Immature natural killer cell (primary cell): ENCODE measurements around the gene FAM171A1. TPM values are rescaled to one million over a fixed set of nuclear protein-coding genes. Genes with fewer than 3 reads are reported as not detected.

ENCODE experiments used
- DNase-seq, 3 donors: peaks; one replicate each; pipeline ENCODE4 v3.0.0; 2022; ENCODE audit warnings: mixed read lengths in 1 of 3
- H3K27ac Mint-ChIP-seq, 6 donors: one replicate each; pipeline ENCODE4 v1.8.0; 2020; ENCODE audit warnings: mixed read lengths in 6 of 6, mild to moderate bottlenecking in 5 of 6, inconsistent platforms in 4 of 6, moderate library complexity in 3 of 6
- H3K27me3 Mint-ChIP-seq, 3 donors: one replicate each; pipeline ENCODE4 v1.8.0; 2020 to 2021; ENCODE audit warnings: low read depth in 3 of 3, mild to moderate bottlenecking in 3 of 3, mixed read lengths in 3 of 3, moderate library complexity in 3 of 3, inconsistent platforms in 1 of 3
- H3K36me3 Mint-ChIP-seq, 3 donors: one replicate each; pipeline ENCODE4 v1.8.0; 2020; ENCODE audit warnings: mixed read lengths in 3 of 3, inconsistent platforms in 2 of 3, mild to moderate bottlenecking in 2 of 3
- H3K4me1 Mint-ChIP-seq, 2 donors: one replicate each; pipeline ENCODE4 v1.8.0; 2020; ENCODE audit warnings: inconsistent platforms in 2 of 2, mild to moderate bottlenecking in 2 of 2, mixed read lengths in 2 of 2, moderate library complexity in 1 of 2
- H3K4me3 Mint-ChIP-seq, 5 donors: one replicate each; pipeline ENCODE4 v1.8.0; 2020; ENCODE audit warnings: mild to moderate bottlenecking in 5 of 5, mixed read lengths in 5 of 5, inconsistent platforms in 3 of 5, moderate library complexity in 3 of 5
- H3K9me3 Mint-ChIP-seq, 6 donors: one replicate each; pipeline ENCODE4 v1.8.0; 2020; ENCODE audit warnings: mild to moderate bottlenecking in 6 of 6, mixed read lengths in 6 of 6, inconsistent platforms in 4 of 6, moderate library complexity in 3 of 6
- polyA plus RNA-seq, 3 donors: library from polyadenylated mRNA; unstranded; fragments of 300-500 nt; fragmentation: Illumina TruSeq; gene quantifications; one replicate each; pipeline ENCODE4 v1.2.3, GENCODE V29; 2021

The FAM171A1 gene
- polyA plus RNA-seq, 3 donors from 2014 or later, result 0.62 to 2.4 (median 1.1) TPM

DNA sequence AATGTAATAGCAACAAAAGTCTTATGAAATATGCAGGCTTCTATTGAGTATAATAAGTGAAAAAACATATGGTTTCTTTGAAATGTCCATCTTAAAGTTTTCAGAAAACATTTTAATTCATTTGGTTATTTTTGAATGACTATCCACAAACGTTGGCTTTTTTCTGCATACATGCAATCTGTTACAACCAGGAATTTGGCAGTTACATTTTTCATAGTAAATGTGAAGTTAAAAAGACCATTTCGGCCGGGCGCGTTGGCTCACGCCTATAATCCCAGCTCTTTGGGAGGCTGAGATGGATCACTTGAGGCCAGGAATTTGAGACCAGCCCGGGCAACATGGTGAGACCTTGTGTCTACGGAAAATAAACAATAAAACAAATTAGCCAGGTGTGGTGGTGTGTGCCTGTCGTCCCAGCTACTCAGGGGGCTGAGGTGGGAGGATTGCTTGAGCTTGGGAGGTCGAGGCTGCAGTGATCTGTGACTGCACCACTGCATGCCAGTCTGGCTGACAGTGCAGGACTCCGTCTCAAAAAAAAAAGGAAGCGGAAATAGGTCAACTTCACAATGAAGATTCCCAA lies 128.7 kb downstream of the FAM171A1 start:
- no peaks in the 10 kb centered on the region for H3K9me3 Mint-ChIP-seq
- no peaks in the 10 kb centered on the region for H3K27me3 Mint-ChIP-seq
- H3K4me3 Mint-ChIP-seq, result no peak overlapping the region
- no peaks in the 10 kb centered on the region for H3K36me3 Mint-ChIP-seq
- no peak for DNase-seq
- H3K4me1 Mint-ChIP-seq, result no peaks in the 10 kb centered on the region
- no peak overlapping the region for H3K27ac Mint-ChIP-seq

DNA sequence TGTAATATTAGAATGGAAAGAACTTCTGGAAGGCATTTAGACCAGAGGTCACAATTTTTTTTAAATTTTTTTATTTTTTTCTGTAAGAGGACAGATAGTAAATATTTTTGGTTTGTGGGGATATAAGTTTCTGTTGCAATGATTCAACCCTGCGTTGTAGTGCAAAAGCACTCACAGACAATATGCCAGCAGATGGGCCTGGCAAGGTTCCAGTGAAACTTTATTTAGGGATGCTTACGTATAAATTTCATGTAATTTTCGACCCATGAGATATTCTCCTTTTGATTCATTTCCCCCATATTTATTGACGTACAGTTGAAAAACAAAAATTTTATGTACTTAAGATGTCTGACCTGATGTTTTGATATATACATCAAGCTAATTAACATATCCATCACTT lies 129.8 kb downstream of the FAM171A1 start:
- Mint-ChIP-seq H3K27me3 (no peaks in the 10 kb centered on the region), H3K4me1 (no peaks in the 10 kb centered on the region), H3K36me3 (no peaks in the 10 kb centered on the region), H3K9me3 (no peaks in the 10 kb centered on the region), H3K27ac (no peak overlapping the region), H3K4me3 (no peak overlapping the region)
- DNase-seq, result no peak

DNA sequence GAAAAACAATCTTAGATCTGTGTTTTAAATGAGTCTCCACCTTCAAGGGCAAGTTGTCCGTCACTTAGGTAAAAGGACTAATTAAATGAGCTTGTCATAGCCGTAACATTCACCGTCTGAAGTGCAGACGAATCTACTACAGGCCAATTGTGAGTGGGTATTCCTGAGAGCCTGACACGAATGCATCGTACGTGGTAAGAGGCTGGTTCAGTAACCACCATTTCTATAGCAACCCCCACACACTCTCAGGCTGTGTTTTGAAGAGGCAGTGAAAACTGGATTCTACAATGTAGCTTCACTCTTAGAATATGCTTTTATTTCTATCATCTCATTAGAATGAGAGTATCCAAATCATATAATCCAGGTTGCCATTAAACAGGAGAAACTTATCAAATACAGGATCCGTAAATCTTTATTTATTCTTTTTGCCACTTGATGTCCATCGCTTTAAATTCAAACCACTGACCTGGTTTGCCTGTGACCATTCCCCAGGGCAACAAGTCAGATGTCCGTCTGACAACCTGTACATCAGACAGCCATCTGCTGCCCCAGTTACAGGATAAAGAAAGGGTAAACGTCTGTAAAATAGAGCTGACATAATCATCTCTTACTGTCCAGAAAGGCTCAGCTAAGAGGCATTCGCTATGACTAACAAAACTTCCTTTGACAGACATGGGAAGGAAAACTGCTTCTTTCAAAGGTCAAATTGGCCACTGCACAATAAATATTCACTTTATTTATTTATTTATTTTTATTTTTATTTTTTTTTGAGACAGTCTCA lies 132.3 kb downstream of the FAM171A1 start:
- no peak for DNase-seq
- Mint-ChIP-seq H3K4me1 (no peaks in the 10 kb centered on the region), H3K36me3 (peaks cover 0 to 5% (median 0%) of the 10 kb centered on the region in 3 donors), H3K27me3 (peaks cover 0 to 2% (median 0%) of the 10 kb centered on the region in 3 donors), H3K4me3 (no peak overlapping the region), H3K9me3 (no peaks in the 10 kb centered on the region), H3K27ac (no peak overlapping the region)

DNA sequence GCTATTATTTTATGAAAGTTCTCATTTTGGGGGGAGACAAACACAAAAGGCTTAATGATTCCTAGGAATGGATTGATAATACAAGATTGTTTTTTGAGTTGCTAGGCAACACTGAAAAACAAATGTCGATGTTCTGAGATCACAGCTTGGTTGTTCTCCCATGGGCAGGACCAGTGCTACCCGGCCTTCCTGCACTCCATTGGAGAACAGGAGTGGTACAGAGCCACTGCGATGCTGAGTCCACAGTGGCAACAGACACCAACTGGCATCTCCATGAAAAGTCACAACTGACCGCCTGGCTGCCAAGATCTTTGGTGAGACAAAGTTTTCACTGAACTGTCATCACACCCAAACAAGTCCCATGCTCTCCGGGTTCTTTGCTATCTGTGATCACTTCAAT lies 133.7 kb downstream of the FAM171A1 start:
- no peak overlapping the region for H3K4me3 Mint-ChIP-seq
- H3K4me1 Mint-ChIP-seq, result no peaks in the 10 kb centered on the region
- no peaks in the 10 kb centered on the region for H3K9me3 Mint-ChIP-seq
- peaks cover 0 to 2% (median 0%) of the 10 kb centered on the region in 3 donors for H3K27me3 Mint-ChIP-seq
- no peak for DNase-seq
- peaks cover 0 to 5% (median 0%) of the 10 kb centered on the region in 3 donors for H3K36me3 Mint-ChIP-seq
- no peak overlapping the region for H3K27ac Mint-ChIP-seq

DNA sequence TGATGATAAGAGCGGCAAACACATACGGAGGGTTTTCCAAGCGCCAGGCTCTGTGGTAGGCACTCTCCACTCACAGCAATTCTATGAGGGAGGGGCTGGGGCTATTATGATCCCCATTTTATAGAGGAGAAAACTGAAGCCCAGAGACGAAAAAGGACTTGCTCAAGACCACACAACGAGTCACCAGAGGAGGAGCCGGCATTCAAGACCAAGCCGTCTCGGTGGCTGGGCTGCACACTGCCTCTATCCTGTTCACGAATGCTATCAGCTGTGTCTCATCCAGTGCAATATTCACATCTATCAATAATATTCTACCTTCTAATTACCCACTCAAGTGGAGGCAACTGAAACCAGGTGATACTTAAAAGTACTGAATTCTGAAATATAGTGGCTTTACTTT lies 134.7 kb downstream of the FAM171A1 start:
- H3K36me3 Mint-ChIP-seq, result peaks cover 0 to 5% (median 0%) of the 10 kb centered on the region in 3 donors
- no peak overlapping the region for H3K4me3 Mint-ChIP-seq
- DNase-seq, result no peak
- H3K27me3 Mint-ChIP-seq, result peaks cover 0 to 2% (median 0%) of the 10 kb centered on the region in 3 donors
- H3K27ac Mint-ChIP-seq, result no peak overlapping the region
- H3K4me1 Mint-ChIP-seq, result no peaks in the 10 kb centered on the region
- H3K9me3 Mint-ChIP-seq, result no peaks in the 10 kb centered on the region

DNA sequence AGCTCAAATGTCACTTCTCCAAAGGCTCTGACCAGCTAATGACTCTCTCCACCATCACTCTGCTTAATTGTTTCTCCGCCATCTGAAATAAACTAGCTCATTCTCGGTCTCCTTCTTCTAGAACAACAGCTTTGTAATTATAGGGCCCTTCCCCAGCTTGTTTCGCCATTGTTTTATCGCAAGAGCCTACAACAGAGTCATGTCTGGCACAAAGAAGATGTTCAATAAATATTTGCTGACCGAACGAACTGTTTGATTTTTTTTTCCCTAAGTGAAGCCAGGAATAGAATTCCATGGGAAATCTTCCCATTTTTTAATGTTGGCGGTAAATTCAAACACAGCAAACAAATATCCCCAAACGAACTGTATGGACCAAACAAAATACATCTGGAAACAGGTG lies 138.8 kb downstream of the FAM171A1 start:
- no peak overlapping the region for H3K4me3 Mint-ChIP-seq

DNA sequence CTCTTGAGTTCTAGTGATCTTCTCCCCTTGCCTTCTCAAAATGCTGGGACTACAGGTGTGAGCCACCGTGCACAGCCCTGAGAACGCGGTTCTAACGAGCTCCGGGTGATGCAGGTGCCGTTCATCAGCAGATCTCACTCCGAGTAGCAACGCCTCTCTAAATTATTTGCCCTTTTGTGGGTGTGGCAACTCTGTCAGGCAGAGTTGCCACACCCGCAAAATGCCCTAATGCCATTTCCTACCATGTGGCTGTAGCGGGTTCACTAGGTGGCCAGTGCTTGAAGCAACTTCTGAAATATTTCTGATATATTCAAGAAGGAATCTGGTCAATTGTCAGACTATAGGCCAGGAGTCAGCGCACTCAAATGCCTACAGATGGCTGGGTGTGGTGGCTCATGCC lies 139.7 kb downstream of the FAM171A1 start:
- H3K4me1 Mint-ChIP-seq, result no peaks in the 10 kb centered on the region
- peaks cover 2 to 5% (median 2%) of the 10 kb centered on the region in 3 donors for H3K27me3 Mint-ChIP-seq
- no peak overlapping the region for H3K27ac Mint-ChIP-seq
- H3K36me3 Mint-ChIP-seq, result peaks cover 0 to 5% (median 0%) of the 10 kb centered on the region in 3 donors
- peaks cover 0 to 2% (median 0%) of the 10 kb centered on the region in 6 donors for H3K9me3 Mint-ChIP-seq
- no peak for DNase-seq
- no peak overlapping the region for H3K4me3 Mint-ChIP-seq

More for the DNA sequence above, 138.8 kb downstream of the FAM171A1 start:
- H3K4me1 Mint-ChIP-seq, result no peaks in the 10 kb centered on the region
- H3K36me3 Mint-ChIP-seq, result peaks cover 0 to 5% (median 0%) of the 10 kb centered on the region in 3 donors
- no peak for DNase-seq
- peaks cover 2 to 4% (median 2%) of the 10 kb centered on the region in 3 donors for H3K27me3 Mint-ChIP-seq
- no peak overlapping the region for H3K27ac Mint-ChIP-seq
- H3K9me3 Mint-ChIP-seq, result peaks cover 0 to 2% (median 0%) of the 10 kb centered on the region in 6 donors

DNA sequence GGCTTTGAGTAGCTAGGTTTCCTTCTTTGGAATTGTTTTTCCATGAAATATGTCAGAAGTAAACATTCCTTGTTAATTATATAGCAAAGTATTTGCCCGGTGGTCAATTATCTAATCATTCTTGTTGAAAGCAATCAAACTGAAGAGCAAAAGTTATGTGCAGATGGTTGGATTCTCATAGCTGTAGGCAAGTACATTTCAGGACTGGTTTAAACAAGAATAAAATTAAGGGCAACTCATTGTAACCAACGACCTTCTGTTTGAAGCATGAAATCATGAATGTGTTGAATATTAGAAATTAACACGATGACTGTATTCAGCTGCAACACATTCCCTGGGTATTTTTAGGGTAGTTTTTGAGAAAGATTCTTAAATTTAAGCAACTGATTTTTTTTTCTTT lies 140.8 kb downstream of the FAM171A1 start:
- Mint-ChIP-seq H3K27me3 (peaks cover 2 to 6% (median 2%) of the 10 kb centered on the region in 3 donors), H3K4me1 (no peaks in the 10 kb centered on the region), H3K9me3 (peaks cover 0 to 2% (median 0%) of the 10 kb centered on the region in 6 donors)

DNA sequence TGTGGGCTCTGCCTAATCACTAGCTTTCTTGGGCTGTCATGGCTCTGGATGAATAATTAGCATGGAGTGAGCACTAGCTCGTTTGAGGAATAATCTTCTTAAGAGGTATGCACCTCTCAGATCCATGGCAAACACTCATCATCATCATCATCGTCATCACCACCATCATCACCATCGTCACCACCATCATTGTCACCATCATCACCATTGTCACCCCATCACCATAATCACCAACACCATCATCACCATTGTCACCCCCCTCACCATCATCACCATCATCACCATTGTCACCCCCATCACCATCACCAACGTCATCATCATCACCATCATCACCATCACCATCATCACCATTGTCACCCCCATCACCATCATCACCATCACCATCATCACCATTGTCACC lies 141.8 kb downstream of the FAM171A1 start:
- no peak overlapping the region for H3K4me3 Mint-ChIP-seq
- H3K27me3 Mint-ChIP-seq, result peaks cover under 1 to 6% (median 2%) of the 10 kb centered on the region in 3 donors
- H3K36me3 Mint-ChIP-seq, result peaks cover 0 to 5% (median 5%) of the 10 kb centered on the region in 3 donors
- no peaks in the 10 kb centered on the region for H3K4me1 Mint-ChIP-seq
- no peak for DNase-seq
- no peak overlapping the region for H3K27ac Mint-ChIP-seq
- H3K9me3 Mint-ChIP-seq, result peaks cover 0 to 2% (median 0%) of the 10 kb centered on the region in 6 donors

More for the DNA sequence above, 140.8 kb downstream of the FAM171A1 start:
- no peak overlapping the region for H3K4me3 Mint-ChIP-seq
- no peak overlapping the region for H3K27ac Mint-ChIP-seq
- peaks cover 0 to 1% (median 0%) of the 10 kb centered on the region in 3 donors for H3K36me3 Mint-ChIP-seq
- DNase-seq, result no peak

DNA sequence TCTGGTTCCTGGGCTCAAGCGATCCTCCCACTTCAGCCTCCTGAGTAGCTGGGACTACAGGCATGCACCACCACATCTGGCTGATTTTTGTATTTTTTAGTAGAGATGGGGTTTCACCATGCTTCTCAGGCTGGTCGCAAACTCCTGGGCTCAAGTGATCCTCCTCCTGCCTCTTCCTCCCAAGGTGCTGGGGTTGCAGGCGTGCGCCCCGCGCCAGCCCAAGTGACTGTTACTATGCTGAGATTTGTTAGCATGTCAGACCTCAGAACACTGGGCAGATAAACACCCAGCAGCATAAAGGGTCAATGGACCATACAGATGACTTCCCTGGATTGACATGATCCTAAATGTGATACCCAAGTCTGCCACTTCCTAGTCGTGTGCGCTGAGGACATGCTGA lies 142.7 kb downstream of the FAM171A1 start:
- no peak overlapping the region for H3K27ac Mint-ChIP-seq
- no peak for DNase-seq
- no peaks in the 10 kb centered on the region for H3K4me1 Mint-ChIP-seq
- H3K4me3 Mint-ChIP-seq, result no peak overlapping the region
- H3K27me3 Mint-ChIP-seq, result peaks cover 0 to 6% (median 2%) of the 10 kb centered on the region in 3 donors
- peaks cover 0 to 2% (median 0%) of the 10 kb centered on the region in 6 donors for H3K9me3 Mint-ChIP-seq
- peaks cover 0 to 5% (median 5%) of the 10 kb centered on the region in 3 donors for H3K36me3 Mint-ChIP-seq

DNA sequence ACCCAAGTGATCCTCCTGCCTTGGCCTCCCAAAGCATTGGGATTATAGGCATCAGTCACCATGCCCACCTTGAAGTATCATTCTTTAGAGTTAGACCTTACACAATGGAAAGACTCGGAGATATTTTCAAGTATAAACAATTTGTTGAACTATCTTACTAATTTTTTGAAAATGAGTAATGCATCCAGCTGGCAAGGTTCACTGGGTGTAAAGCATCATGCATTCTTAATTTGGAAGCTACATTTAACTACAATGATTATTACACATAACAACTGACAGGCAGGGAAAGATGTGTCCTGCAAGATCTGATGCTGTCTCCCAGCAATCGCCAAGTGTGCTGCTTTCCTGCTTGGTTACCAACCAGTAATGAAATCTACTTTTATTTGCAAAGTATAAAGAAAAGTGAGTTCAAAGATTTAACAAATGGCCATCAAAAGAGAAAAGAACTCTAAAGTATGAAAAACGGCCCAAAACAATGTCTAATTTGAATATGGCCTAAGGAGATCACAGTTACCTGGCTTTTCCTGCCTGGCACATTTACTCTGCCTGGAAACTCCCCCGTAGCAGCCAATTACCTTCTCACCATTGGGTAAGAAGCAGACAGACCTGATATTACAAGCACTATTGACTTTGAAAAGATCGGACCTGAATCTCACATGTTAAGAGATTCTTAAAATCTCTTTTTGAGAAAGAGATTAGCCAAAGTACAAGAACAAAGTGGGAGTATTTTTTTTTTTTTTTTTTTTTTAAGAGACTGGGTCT lies 143.3 kb downstream of the FAM171A1 start:
- H3K4me3 Mint-ChIP-seq, result no peak overlapping the region
- no peaks in the 10 kb centered on the region for H3K4me1 Mint-ChIP-seq
- DNase-seq, result no peak
- peaks cover 0 to 5% (median 5%) of the 10 kb centered on the region in 3 donors for H3K36me3 Mint-ChIP-seq
- peaks cover 0 to 2% (median 0%) of the 10 kb centered on the region in 6 donors for H3K9me3 Mint-ChIP-seq
- no peak overlapping the region for H3K27ac Mint-ChIP-seq
- H3K27me3 Mint-ChIP-seq, result peaks cover 0 to 6% (median 2%) of the 10 kb centered on the region in 3 donors

DNA sequence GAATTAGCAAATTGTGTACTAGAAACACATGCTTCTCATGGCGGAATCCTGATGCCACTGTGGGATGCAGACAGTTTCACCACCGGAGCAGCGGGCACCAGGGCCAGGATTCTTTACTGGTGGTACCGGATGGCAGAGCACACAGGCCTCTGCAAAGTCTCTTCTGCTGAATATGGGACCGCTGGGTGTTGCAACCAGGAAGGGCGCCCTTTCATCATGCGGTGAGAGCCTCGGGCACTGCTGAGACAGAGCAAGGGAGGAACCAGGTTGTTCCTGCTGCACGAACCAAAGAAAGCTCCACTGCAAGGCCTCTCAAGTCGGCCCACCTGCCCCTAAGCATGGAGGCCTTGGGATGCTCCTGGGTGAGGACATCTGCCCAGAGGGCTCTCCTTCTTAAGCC lies 145.6 kb downstream of the FAM171A1 start:
- Mint-ChIP-seq H3K27me3 (peaks cover 0 to 5% (median 4%) of the 10 kb centered on the region in 3 donors), H3K27ac (no peak overlapping the region), H3K9me3 (peaks cover 0 to 2% (median 0%) of the 10 kb centered on the region in 6 donors), H3K4me3 (no peak overlapping the region), H3K36me3 (peaks cover 0 to 5% (median 5%) of the 10 kb centered on the region in 3 donors), H3K4me1 (no peaks in the 10 kb centered on the region)
- no peak for DNase-seq

DNA sequence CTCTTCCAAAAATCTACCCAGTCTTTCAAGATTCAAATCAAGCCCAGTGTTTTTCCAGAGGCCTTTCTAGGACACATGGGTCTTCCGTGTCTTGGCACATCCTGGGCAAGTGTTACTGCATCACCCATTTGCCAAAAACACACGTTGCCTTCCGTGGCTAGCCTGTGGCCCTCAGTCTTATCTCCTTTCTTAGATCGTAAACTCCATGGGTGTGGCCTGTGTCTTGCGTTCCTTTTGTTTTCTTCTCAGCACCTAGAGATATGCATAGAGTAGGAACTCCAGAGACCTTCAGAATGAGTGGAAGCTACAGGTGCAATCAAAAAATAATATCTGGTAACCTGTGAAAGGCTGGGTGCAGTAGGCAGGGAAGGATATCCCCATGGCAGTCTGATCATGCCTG lies 146.1 kb downstream of the FAM171A1 start:
- H3K4me3 Mint-ChIP-seq, result no peak overlapping the region
- no peaks in the 10 kb centered on the region for H3K4me1 Mint-ChIP-seq
- DNase-seq, result no peak
- no peak overlapping the region for H3K27ac Mint-ChIP-seq
- peaks cover 0 to 2% (median 0%) of the 10 kb centered on the region in 6 donors for H3K9me3 Mint-ChIP-seq
- H3K27me3 Mint-ChIP-seq, result peaks cover 0 to 5% (median 4%) of the 10 kb centered on the region in 3 donors
- H3K36me3 Mint-ChIP-seq, result peaks cover 0 to 5% (median 5%) of the 10 kb centered on the region in 3 donors
